Activated CD4-positive, CD25-positive, alpha-beta regulatory T cell treated with anti-CD3 and anti-CD28 coated beads, Interleukin-2, amount 50 U/mL, for 24 hours (primary cell): Measurements from ENCODE around the gene BRIP1.
A peak's percentile ranks its signal among the peaks of the same experiment; 100 is the strongest.
"Not testable (repeated sequence)": the region's sequence is repeated elsewhere in the genome, so short reads cannot be mapped to it uniquely, and the experiment has no call there.

Source experiments
- ATAC-seq, 2 donors: fragments of 150-1000 bp; cut with Tn5 transposase; one replicate each; pipeline ENCODE4 v1.10.0; 2021; ENCODE audit warnings: mild to moderate bottlenecking in 1 of 2, moderate library complexity in 1 of 2

BRIP1 gene

GRCh38 chr17:61827649-61828395 is 35.5 kb downstream of the BRIP1 start:
- no peak for ATAC-seq

- ATAC-seq: not testable (repeated sequence)
Observed at GRCh38 chr17:61826866-61827265, 36.5 kb downstream of the BRIP1 start.

- not testable (repeated sequence) for ATAC-seq
Observed at GRCh38 chr17:61826198-61826597, 37.1 kb downstream of the BRIP1 start.

- no peak for ATAC-seq
Observed at GRCh38 chr17:61825448-61826137, 37.7 kb downstream of the BRIP1 start.

- no peak for ATAC-seq
Observed at GRCh38 chr17:61822326-61823285, 40.7 kb downstream of the BRIP1 start.

- no peak for ATAC-seq
Observed at GRCh38 chr17:61821655-61822054, 41.7 kb downstream of the BRIP1 start.

- ATAC-seq: not testable (repeated sequence)
Observed at GRCh38 chr17:61819265-61819664, 44.1 kb downstream of the BRIP1 start.

- ATAC-seq: no peak
Observed at GRCh38 chr17:61818225-61818624, 45.1 kb downstream of the BRIP1 start.

- no peak for ATAC-seq
Observed at GRCh38 chr17:61817452-61817851, 45.9 kb downstream of the BRIP1 start.

GRCh38 chr17:61816538-61816937 is 46.8 kb downstream of the BRIP1 start:
- peak in 1 of 2 donors; percentile 33 for ATAC-seq

- ATAC-seq: no peak
Observed at GRCh38 chr17:61815863-61816503, 47.3 kb downstream of the BRIP1 start.

- no peak for ATAC-seq
Observed at GRCh38 chr17:61814485-61814884, 48.8 kb downstream of the BRIP1 start.

GRCh38 chr17:61813211-61813610 is 50.1 kb downstream of the BRIP1 start:
- ATAC-seq: no peak

- no peak for ATAC-seq
Observed at GRCh38 chr17:61812747-61813146, 50.6 kb downstream of the BRIP1 start.

- ATAC-seq: no peak
Observed at GRCh38 chr17:61809816-61810392, 53.4 kb downstream of the BRIP1 start.

- ATAC-seq: no peak
Observed at GRCh38 chr17:61808442-61808841, 54.9 kb downstream of the BRIP1 start.

- no peak for ATAC-seq
Observed at GRCh38 chr17:61806936-61807335, 56.4 kb downstream of the BRIP1 start.

GRCh38 chr17:61806081-61806828 is 57.1 kb downstream of the BRIP1 start:
- ATAC-seq: peak; percentile 56 to 86

- ATAC-seq: no peak
Observed at GRCh38 chr17:61805399-61805798, 57.9 kb downstream of the BRIP1 start.

GRCh38 chr17:61803796-61804195 is 59.5 kb downstream of the BRIP1 start:
- no peak for ATAC-seq

- ATAC-seq: no peak
Observed at GRCh38 chr17:61803216-61803615, 60.1 kb downstream of the BRIP1 start.
